Astrocyte (in vitro differentiated cells and primary cell): Measurements from ENCODE around the gene BCO1. TPM values are rescaled to one million over a fixed set of nuclear protein-coding genes. Genes with fewer than 3 reads are reported as not detected.

Experiments
- DNase-seq: peaks from one replicate; pipeline ENCODE4 v3.0.0-alpha.2; 2010; ENCODE audit warnings: low read depth
- FAIRE-seq: peaks from 2 replicates; lab custom pipeline; 2011; peaks lifted over from hg19 to GRCh38; lab: Jason Lieb, UNC
- H2AFZ ChIP-seq: 2 replicates; pipeline ENCODE4 v1.6.0; 2012; ENCODE audit warnings: low read depth, low read length, inconsistent platforms
- H3K27ac ChIP-seq: 2 replicates; pipeline ENCODE4 v1.5.1; 2011; ENCODE audit warnings: low read depth, low read length, inconsistent platforms
- H3K27me3 ChIP-seq: 2 replicates; pipeline ENCODE4 v1.6.0; 2011; ENCODE audit warnings: low read length, inconsistent platforms; ENCODE audit not compliant: insufficient read depth
- H3K36me3 ChIP-seq: 2 replicates; pipeline ENCODE4 v1.5.1; 2011; ENCODE audit warnings: low read length, inconsistent platforms; ENCODE audit not compliant: insufficient read depth
- H3K4me1 ChIP-seq: 2 replicates; pipeline ENCODE4 v1.5.1; 2011; ENCODE audit warnings: low read length, inconsistent platforms; ENCODE audit not compliant: insufficient read depth
- H3K4me2 ChIP-seq: 2 replicates; pipeline ENCODE4 v1.6.0; 2012; ENCODE audit warnings: low read length, inconsistent platforms
- H3K4me3 ChIP-seq: 2 replicates; pipeline ENCODE4 v1.5.1; 2011; ENCODE audit warnings: low read depth, mild to moderate bottlenecking, low read length, inconsistent platforms; ENCODE audit not compliant: insufficient read depth
- H3K79me2 ChIP-seq: 2 replicates; pipeline ENCODE4 v1.6.0; 2012; ENCODE audit warnings: mild to moderate bottlenecking, low read length, inconsistent platforms; ENCODE audit not compliant: insufficient read depth
- H3K9ac ChIP-seq: 2 replicates; pipeline ENCODE4 v1.6.0; 2012; ENCODE audit warnings: mild to moderate bottlenecking, low read length, inconsistent platforms
- H3K9me3 ChIP-seq: 2 replicates; pipeline ENCODE4 v1.5.1; 2012; ENCODE audit warnings: low read depth, mild to moderate bottlenecking, low read length, inconsistent platforms; ENCODE audit not compliant: insufficient read depth
- H4K20me1 ChIP-seq: 2 replicates; pipeline ENCODE4 v1.6.0; 2012; ENCODE audit warnings: low read length, inconsistent platforms; ENCODE audit not compliant: insufficient read depth
- H3K27ac Mint-ChIP-seq: one replicate; pipeline ENCODE4 v1.8.0; 2021; ENCODE audit warnings: mild to moderate bottlenecking, mixed read lengths; ENCODE audit not compliant: unreplicated experiment
- H3K27me3 Mint-ChIP-seq: one replicate; pipeline ENCODE4 v1.8.0; 2021; ENCODE audit warnings: low read depth, mixed read lengths; ENCODE audit not compliant: unreplicated experiment
- H3K36me3 Mint-ChIP-seq: one replicate; pipeline ENCODE4 v1.8.0; 2021; ENCODE audit warnings: low read depth, mixed read lengths; ENCODE audit not compliant: unreplicated experiment
- H3K4me1 Mint-ChIP-seq: one replicate; pipeline ENCODE4 v1.8.0; 2021; ENCODE audit warnings: low read depth, mixed read lengths; ENCODE audit not compliant: unreplicated experiment
- H3K4me3 Mint-ChIP-seq: one replicate; pipeline ENCODE4 v1.8.0; 2021; ENCODE audit warnings: mild to moderate bottlenecking, moderate library complexity, mixed read lengths; ENCODE audit not compliant: unreplicated experiment
- H3K9me3 Mint-ChIP-seq: one replicate; pipeline ENCODE4 v1.8.0; 2021; ENCODE audit warnings: mild to moderate bottlenecking, mixed read lengths; ENCODE audit not compliant: unreplicated experiment
- EZH2 ChIP-seq: IDR thresholded peaks from 2 replicates; pipeline ENCODE4 v1.6.1; 2012; ENCODE audit warnings: mild to moderate bottlenecking, low read length, inconsistent platforms; ENCODE audit not compliant: insufficient read depth
- total RNA-seq: library from RNA; stranded (reverse); gene quantifications from 2 replicates; pipeline ENCODE4 v1.2.1, GENCODE V29; 2021
- TF ChIP-seq, protein P1 (sequence below): IDR thresholded peaks from 2 replicates; pipeline ENCODE4 v1.5.1; 2011; ENCODE audit warnings: low read depth, mild to moderate bottlenecking, inconsistent platforms, low read length, moderate library complexity; ENCODE audit not compliant: insufficient read depth

The BCO1 gene
- total RNA-seq, 1 donor from 2014 or later, result not detected

DNA sequence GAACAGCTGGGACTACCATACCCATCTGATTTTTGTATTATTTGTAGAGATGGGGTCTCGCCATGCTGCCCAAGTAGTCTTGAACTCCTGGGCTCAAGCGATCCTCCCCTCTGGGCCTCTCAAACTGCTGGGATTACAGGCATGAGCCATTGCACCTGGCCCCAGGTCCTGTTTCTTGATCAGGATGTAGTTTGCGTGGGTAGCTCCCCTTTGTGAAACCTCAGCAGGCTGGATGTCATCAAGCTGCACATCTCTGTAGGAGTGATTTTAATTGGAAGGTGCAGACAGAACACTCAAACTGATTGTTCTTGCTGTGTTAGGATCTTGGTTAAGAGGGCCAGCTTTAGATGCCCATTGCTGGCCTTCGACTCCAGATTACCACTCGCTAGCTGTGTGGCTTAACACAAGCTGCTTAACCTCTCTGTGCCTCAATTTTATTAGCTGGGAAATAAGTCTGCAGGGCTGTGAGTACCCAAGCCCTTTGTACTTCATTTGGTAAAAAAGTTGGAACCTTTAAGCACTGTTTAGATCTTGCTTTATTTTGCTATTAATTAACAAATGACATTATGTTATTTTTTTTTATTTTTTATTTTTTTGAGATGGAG is 16.5 kb downstream of the BCO1 start:
- Histone ChIP-seq H3K9ac (no peak overlapping the region), H3K27me3 (no peaks in the 10 kb centered on the region), H2AFZ (no peak overlapping the region), H3K27ac (no peak overlapping the region), H4K20me1 (no peaks in the 10 kb centered on the region), H3K4me2 (no peak overlapping the region), H3K4me3 (no peak overlapping the region), H3K4me1 (no peaks in the 10 kb centered on the region), H3K36me3 (no peaks in the 10 kb centered on the region), H3K9me3 (no peaks in the 10 kb centered on the region), H3K79me2 (no peaks in the 10 kb centered on the region)
- FAIRE-seq (no peak), DNase-seq (no peak)
- Mint-ChIP-seq H3K4me1 (peaks cover 7% of the 10 kb centered on the region), H3K4me3 (no peak overlapping the region), H3K27me3 (peaks cover 5% of the 10 kb centered on the region), H3K27ac (no peak overlapping the region), H3K9me3 (no peaks in the 10 kb centered on the region), H3K36me3 (no peaks in the 10 kb centered on the region)
- TF ChIP-seq, protein P1, sequence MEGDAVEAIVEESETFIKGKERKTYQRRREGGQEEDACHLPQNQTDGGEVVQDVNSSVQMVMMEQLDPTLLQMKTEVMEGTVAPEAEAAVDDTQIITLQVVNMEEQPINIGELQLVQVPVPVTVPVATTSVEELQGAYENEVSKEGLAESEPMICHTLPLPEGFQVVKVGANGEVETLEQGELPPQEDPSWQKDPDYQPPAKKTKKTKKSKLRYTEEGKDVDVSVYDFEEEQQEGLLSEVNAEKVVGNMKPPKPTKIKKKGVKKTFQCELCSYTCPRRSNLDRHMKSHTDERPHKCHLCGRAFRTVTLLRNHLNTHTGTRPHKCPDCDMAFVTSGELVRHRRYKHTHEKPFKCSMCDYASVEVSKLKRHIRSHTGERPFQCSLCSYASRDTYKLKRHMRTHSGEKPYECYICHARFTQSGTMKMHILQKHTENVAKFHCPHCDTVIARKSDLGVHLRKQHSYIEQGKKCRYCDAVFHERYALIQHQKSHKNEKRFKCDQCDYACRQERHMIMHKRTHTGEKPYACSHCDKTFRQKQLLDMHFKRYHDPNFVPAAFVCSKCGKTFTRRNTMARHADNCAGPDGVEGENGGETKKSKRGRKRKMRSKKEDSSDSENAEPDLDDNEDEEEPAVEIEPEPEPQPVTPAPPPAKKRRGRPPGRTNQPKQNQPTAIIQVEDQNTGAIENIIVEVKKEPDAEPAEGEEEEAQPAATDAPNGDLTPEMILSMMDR, result no peak
- TF ChIP-seq EZH2, result no peak

DNA sequence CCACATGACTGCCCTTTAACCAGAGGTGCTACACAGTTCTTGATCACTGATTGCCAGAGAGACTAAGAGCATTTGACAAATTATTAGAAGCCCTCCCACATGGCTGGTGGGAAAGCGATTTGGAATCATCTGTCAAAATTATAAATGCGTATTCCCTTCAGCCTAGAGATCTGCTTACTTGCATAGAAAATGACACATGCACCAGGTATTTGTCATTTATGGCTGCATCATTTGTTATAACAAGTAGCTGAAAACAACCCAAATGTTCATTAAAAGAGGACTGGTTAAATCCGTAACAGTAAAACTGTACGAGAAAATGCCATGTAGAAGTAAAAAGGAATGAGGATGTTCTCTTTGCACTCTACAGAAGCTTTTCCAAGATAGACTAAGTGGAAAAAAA is 21.4 kb downstream of the BCO1 start:
- TF ChIP-seq EZH2, result no peak
- TF ChIP-seq, protein P1, result no peak
- Mint-ChIP-seq H3K4me1 (no peaks in the 10 kb centered on the region), H3K27ac (no peak overlapping the region), H3K27me3 (peaks cover 10% of the 10 kb centered on the region), H3K9me3 (no peaks in the 10 kb centered on the region), H3K4me3 (no peak overlapping the region), H3K36me3 (no peaks in the 10 kb centered on the region)
- H3K9me3 ChIP-seq, result no peaks in the 10 kb centered on the region
- no peak overlapping the region for H3K4me3 ChIP-seq
- no peaks in the 10 kb centered on the region for H3K4me1 ChIP-seq
- no peaks in the 10 kb centered on the region for H4K20me1 ChIP-seq
- H3K27me3 ChIP-seq, result peaks cover 4% of the 10 kb centered on the region
- H3K79me2 ChIP-seq, result no peaks in the 10 kb centered on the region
- H3K9ac ChIP-seq, result no peak overlapping the region
- DNase-seq, result peak; percentile 85
- no peaks in the 10 kb centered on the region for H3K36me3 ChIP-seq
- H2AFZ ChIP-seq, result no peak overlapping the region
- FAIRE-seq, result no peak
- H3K27ac ChIP-seq, result no peak overlapping the region
- no peak overlapping the region for H3K4me2 ChIP-seq

DNA sequence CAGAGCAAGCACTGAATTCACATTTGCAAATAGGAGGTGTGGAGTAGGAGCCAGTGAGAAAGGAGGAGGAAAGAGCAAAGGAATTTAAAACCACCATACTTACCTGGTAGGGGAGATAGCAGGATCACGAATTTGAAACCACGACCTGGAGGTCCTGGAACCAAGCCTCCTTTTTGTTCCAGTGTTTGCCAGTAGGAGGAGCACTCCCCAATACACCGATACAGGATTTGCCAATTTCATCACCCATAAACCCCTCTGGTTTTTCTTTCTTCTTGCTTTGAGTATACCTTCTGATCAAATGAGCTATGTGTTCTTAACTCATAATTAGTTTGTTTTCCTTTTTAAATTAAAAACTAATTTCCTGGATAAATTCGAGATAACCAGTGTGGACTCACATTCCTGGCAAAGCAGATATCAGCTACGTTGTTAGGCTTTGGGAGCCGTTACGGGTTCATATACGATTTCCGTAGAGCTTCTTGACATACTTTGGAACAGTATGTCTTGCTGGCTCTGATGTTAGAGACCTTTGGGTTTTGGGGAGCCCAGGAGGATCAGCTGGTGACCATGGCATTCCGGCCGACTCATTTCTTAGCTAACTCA is 22.7 kb downstream of the BCO1 start:
- H3K4me3 Mint-ChIP-seq, result no peak overlapping the region
- H4K20me1 ChIP-seq, result no peaks in the 10 kb centered on the region
- DNase-seq (no peak), FAIRE-seq (no peak)
- H3K27ac Mint-ChIP-seq, result no peak overlapping the region
- H3K27ac ChIP-seq, result no peak overlapping the region
- TF ChIP-seq, protein P1, result peak; percentile 45
- TF ChIP-seq EZH2, result no peak
- H3K4me3 ChIP-seq, result no peak overlapping the region
- peaks cover 10% of the 10 kb centered on the region for H3K27me3 Mint-ChIP-seq
- no peaks in the 10 kb centered on the region for H3K4me1 ChIP-seq
- H3K27me3 ChIP-seq, result peaks cover 4% of the 10 kb centered on the region
- no peak overlapping the region for H3K4me2 ChIP-seq
- no peak overlapping the region for H3K9ac ChIP-seq
- no peaks in the 10 kb centered on the region for H3K36me3 ChIP-seq
- H2AFZ ChIP-seq, result no peak overlapping the region
- no peaks in the 10 kb centered on the region for H3K79me2 ChIP-seq
- H3K36me3 Mint-ChIP-seq, result no peaks in the 10 kb centered on the region
- H3K9me3 ChIP-seq, result no peaks in the 10 kb centered on the region
- H3K4me1 Mint-ChIP-seq, result no peaks in the 10 kb centered on the region
- H3K9me3 Mint-ChIP-seq, result peaks cover 6% of the 10 kb centered on the region
